Spinal cord (tissue), 10 donors: ENCODE measurements around the gene THBS4. TPM values are rescaled to one million over a fixed set of nuclear protein-coding genes. Genes with fewer than 3 reads are reported as not detected.

Experiments used
- DNase-seq, 6 donors: peaks; one replicate each; pipeline versions ENCODE4 v3.0.0 to v3.0.0-alpha.2; 2013 to 2015; ENCODE audit warnings: low spot score in 6 of 6, low read depth in 4 of 6
- H3K27ac ChIP-seq: one replicate; pipeline ENCODE4 v1.5.1; 2013; ENCODE audit warnings: low read depth, low read length, control low read depth
- H3K27me3 ChIP-seq: one replicate; pipeline ENCODE4 v1.6.1; 2013; ENCODE audit warnings: low read length; ENCODE audit not compliant: control insufficient read depth, insufficient read depth
- H3K36me3 ChIP-seq: one replicate; pipeline ENCODE4 v1.6.1; 2013; ENCODE audit warnings: low read length; ENCODE audit not compliant: control insufficient read depth, insufficient read depth
- H3K4me1 ChIP-seq: one replicate; pipeline ENCODE4 v1.6.1; 2013; ENCODE audit warnings: low read length; ENCODE audit not compliant: control insufficient read depth, insufficient read depth
- H3K4me3 ChIP-seq: one replicate; pipeline ENCODE4 v1.5.1; 2013; ENCODE audit warnings: low read depth, low read length, control low read depth
- H3K9me3 ChIP-seq: one replicate; pipeline ENCODE4 v1.6.1; 2013; ENCODE audit warnings: low read length; ENCODE audit not compliant: control insufficient read depth, insufficient read depth
- WGBS: methylation state at CpG from one replicate; pipeline ENCODE4 v1.1.5; 2013; ENCODE audit warnings: missing lambda C conversion rate; ENCODE audit not compliant: insufficient coverage; 5-methylcytosine and 5-hydroxymethylcytosine counted together
- polyA plus RNA-seq, 2 donors: library from polyadenylated mRNA; unstranded; fragments of 120-200 nt; gene quantifications; one replicate each; pipeline ENCODE4 v1.2.1, GENCODE V29; 2013; ENCODE audit not compliant: insufficient read length in 2 of 2
- total RNA-seq, 2 donors: library from RNA; depleted of rRNA in 1 of 2; stranded (reverse); fragments of 120-200 nt in 1 of 2; fragments of >200 nt in 1 of 2; gene quantifications; one replicate each; pipeline versions ENCODE4 v1.2.3 to v1.2.4, GENCODE V29; 2013 to 2014
- donor health status: healthy.

THBS4 gene
- total and polyA plus RNA-seq, 4 donors, result 20.3 to 30.1 (median 24.3) TPM

DNA sequence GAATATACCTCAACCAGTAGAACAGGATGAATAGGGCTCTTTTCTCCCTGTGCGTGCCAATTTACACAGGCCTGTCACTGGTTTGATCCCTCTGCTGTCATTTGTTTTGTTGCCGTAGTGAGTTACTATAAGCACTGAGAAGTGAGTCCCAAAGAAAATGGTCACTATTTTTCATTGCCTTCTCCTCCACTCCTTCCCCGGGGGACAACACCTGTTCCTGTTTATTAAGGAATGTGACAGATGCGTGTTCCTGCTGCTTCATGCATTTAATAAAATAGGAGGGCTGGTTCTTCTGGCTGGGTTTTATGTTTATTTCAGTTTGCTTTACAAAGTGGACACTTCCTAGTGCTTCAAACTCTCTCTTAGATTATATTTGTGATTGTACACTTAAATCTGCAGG is 6.4 kb downstream of the THBS4 start:
- H3K4me1 ChIP-seq, result peaks cover 4% of the 10 kb centered on the region
- no peaks in the 10 kb centered on the region for H3K36me3 ChIP-seq
- 60% methylated on average over 1 of the region's 4 CpGs for WGBS
- H3K4me3 ChIP-seq, result no peak overlapping the region
- peaks cover 2% of the 10 kb centered on the region for H3K27me3 ChIP-seq
- peak in 1 of 6 donors; percentile 19 for DNase-seq
- H3K27ac ChIP-seq, result no peak overlapping the region
- no peaks in the 10 kb centered on the region for H3K9me3 ChIP-seq

DNA sequence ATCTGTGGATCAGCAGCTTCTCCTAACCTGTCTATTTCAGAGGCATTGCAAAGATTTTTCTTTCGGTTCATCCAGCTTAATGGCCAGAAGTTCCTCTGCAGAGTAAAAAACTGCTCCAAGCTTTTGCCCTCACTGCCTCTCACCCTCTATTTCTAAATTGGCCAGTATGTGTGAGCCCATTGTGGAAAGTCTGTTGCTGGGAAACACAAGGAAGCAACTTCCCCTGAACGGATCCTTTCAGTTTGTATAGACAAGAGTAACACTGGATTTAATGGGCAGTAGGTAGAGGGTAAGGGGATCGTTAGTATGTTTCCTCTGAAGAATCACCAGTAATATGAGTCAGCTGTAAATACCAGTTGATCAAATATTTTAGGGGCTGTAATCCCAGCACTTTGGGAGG is 7.2 kb downstream of the THBS4 start:
- 38% methylated on average over 3 of the region's 3 CpGs for WGBS
- peaks cover 2% of the 10 kb centered on the region for H3K27me3 ChIP-seq
- H3K36me3 ChIP-seq, result no peaks in the 10 kb centered on the region
- H3K9me3 ChIP-seq, result no peaks in the 10 kb centered on the region
- peaks cover 4% of the 10 kb centered on the region for H3K4me1 ChIP-seq
- no peak overlapping the region for H3K4me3 ChIP-seq
- DNase-seq, result peak in 3 of 6 donors; percentile 17 to 64 (median 53)
- H3K27ac ChIP-seq, result peak overlapping the region; percentile 33

DNA sequence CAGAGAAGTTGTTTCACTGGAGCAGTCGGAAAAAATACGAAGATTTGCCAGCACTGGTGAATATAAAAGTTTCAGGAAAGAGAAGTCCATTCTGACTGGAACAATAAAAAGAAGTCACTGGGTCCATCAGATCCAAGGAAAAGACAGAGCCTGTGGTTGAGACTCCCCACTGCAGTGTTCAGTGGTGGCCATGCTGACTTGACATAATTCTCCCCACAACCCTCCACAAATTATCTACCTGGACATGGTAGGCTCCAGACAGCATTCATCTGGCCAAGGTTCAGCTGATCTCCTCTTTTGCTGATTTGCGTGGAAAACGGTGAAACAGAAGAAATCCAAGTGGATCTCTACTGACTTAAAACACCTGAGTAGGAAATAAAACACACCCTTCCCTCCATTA is 8.0 kb downstream of the THBS4 start:
- Histone ChIP-seq H3K36me3 (no peaks in the 10 kb centered on the region), H3K27ac (no peak overlapping the region), H3K9me3 (no peaks in the 10 kb centered on the region), H3K4me1 (peaks cover 4% of the 10 kb centered on the region), H3K27me3 (no peaks in the 10 kb centered on the region), H3K4me3 (no peak overlapping the region)
- WGBS, result 80% methylated on average over 4 of the region's 4 CpGs
- DNase-seq, result no peak

DNA sequence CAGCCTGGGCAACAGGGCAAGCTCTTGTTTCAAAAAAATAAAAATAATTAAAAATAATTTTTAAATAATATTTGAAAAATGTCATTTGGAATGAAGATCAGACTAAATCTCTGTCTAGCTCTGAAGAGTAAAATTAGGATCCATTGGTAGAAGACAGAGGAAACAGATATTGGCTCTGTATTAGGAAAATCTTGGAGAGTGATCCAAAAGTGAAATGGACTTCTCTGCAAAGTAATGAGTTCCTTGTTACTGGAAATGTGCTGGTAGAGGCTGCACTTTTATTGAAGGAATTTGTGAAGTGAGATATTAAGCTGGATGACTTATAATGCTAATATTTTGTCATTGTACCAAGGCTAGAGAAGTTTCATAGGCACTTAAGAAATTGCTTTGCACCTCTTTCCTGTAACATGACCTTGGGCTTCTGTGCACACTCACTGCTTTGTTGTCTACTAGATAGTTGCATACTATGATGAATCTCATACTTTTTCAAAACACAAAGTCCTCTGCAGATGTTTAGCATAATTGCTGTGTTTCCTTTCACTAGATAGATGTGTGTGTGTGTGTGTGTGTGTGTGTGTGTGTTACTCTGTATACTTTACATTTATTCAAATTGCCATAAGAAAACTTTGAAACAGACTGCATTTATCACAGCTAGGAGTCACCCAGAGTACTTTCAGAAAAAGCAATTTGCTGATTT is 13.1 kb downstream of the THBS4 start:
- no peaks in the 10 kb centered on the region for H3K36me3 ChIP-seq
- H3K27me3 ChIP-seq, result no peaks in the 10 kb centered on the region
- H3K4me1 ChIP-seq, result no peaks in the 10 kb centered on the region
- DNase-seq, result no peak
- no peak overlapping the region for H3K27ac ChIP-seq
- H3K9me3 ChIP-seq, result no peaks in the 10 kb centered on the region
- H3K4me3 ChIP-seq, result no peak overlapping the region

DNA sequence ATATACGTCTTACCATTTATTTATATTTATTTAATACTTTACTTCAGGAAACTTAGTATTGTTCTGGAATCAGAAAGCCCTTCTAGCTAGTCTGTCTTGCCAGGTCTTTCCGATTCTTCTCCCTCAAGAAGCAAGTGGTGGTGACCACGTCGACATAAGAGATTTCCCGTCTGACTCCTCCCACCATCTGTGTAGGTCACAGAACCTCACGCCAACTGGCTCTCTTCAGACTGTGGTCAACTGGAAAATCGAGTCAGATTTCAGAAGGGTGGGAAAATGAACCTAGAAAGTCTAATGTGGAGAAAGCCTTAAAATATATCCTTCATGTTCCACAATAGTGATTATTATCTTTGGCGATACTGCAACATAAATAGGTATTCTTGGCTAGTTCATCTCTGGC is 17.3 kb downstream of the THBS4 start:
- no peak overlapping the region for H3K4me3 ChIP-seq
- WGBS, result no CpG with 5 or more reads among the region's 8 CpGs
- H3K36me3 ChIP-seq, result no peaks in the 10 kb centered on the region
- H3K27ac ChIP-seq, result no peak overlapping the region
- no peaks in the 10 kb centered on the region for H3K27me3 ChIP-seq
- H3K9me3 ChIP-seq, result no peaks in the 10 kb centered on the region
- DNase-seq, result no peak
- no peaks in the 10 kb centered on the region for H3K4me1 ChIP-seq

DNA sequence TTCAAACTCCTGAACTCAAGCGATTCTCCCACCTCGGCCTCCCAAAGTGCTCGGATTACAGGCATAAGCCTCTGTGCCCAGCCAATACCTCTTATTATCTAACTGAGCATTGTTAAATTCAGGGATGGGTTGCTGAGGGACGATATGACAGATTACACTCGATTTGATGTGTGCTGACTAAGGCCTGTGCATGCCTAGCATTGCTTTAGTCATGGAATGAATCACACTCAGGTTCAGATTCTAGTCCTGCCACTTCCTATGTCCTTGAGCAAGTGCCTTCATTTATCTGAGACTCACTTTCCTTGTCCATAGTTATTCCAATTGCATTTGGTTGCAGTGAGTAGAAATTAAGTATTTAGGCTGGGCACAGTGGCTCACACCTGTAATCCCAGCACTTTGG is 19.5 kb downstream of the THBS4 start:
- H3K9me3 ChIP-seq, result no peaks in the 10 kb centered on the region
- peaks cover 6% of the 10 kb centered on the region for H3K36me3 ChIP-seq
- WGBS, result 83% methylated on average over 1 of the region's 5 CpGs
- H3K27ac ChIP-seq, result no peak overlapping the region
- no peaks in the 10 kb centered on the region for H3K4me1 ChIP-seq
- H3K27me3 ChIP-seq, result no peaks in the 10 kb centered on the region
- DNase-seq, result no peak
- H3K4me3 ChIP-seq, result no peak overlapping the region

DNA sequence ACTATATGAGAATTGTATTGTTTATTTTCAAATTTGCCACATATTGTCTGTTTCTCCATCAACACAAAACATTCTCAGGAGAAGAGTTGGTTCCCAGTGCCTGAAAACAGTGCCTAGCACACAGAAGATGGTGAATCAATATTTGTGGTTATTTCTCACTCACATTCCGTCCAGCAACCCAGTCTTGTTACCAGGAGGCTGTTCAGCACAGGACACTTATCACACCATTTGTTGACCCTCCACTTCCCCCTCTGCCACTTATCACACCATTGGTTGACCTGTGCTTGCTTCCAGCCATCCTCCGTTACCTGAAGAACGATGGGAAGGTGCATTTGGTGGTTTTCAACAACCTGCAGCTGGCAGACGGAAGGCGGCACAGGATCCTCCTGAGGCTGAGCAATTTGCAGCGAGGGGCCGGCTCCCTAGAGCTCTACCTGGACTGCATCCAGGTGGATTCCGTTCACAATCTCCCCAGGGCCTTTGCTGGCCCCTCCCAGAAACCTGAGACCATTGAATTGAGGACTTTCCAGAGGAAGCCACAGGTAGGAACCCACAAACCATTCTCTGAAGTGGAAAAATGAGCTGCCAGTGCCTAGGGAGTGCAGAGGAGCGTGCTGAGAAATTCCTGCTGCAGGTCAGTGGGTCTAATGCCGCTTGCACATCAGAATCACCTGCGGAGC is 20.5 kb downstream of the THBS4 start:
- 61% methylated on average over 11 of the region's 11 CpGs for WGBS

DNA sequence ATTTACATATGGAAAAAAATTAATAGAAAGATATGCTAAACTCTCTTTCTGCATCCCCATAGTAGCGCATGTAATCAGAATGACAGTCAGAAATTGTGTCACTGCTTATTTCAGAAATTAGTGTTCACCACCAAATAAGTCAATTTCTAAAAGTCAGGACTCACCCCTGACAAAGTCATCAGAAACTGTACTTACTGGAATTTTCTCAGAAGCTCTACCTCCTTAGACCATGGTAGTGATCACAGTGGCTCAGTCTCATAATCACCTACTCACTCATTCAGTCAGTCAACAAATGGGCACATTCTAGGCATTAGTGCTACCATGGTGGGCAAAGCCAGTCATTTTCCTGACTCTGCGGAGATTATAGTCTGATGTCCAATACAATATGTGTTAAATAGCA is 22.0 kb downstream of the THBS4 start:
- Histone ChIP-seq H3K9me3 (no peaks in the 10 kb centered on the region), H3K27me3 (no peaks in the 10 kb centered on the region), H3K27ac (no peak overlapping the region), H3K4me1 (no peaks in the 10 kb centered on the region), H3K36me3 (peaks cover 8% of the 10 kb centered on the region), H3K4me3 (no peak overlapping the region)
- DNase-seq, result no peak
- WGBS, result no CpG with 5 or more reads among the region's 2 CpGs

More for the DNA sequence above, 20.5 kb downstream of the THBS4 start:
- H3K36me3 ChIP-seq, result peaks cover 8% of the 10 kb centered on the region
- DNase-seq, result no peak
- no peak overlapping the region for H3K27ac ChIP-seq
- H3K4me3 ChIP-seq, result no peak overlapping the region
- H3K9me3 ChIP-seq, result no peaks in the 10 kb centered on the region
- no peaks in the 10 kb centered on the region for H3K4me1 ChIP-seq
- H3K27me3 ChIP-seq, result no peaks in the 10 kb centered on the region

DNA sequence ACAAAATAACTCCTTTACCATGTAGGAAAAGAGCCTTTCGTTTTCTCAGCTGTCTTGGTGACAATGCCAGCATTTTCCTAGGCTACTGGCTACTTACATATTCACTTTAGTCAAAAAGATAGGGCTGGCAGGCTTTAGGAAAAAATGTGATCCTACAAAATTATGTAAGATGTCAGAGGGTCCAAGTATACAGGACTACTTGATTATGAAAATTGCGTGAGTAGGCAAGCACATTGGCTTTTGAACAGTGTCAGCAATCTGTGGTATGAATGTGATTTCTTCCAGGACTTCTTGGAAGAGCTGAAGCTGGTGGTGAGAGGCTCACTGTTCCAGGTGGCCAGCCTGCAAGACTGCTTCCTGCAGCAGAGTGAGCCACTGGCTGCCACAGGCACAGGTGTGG is 22.8 kb downstream of the THBS4 start:
- peak in 1 of 6 donors; percentile 60 for DNase-seq
- H3K4me1 ChIP-seq, result no peaks in the 10 kb centered on the region

DNA sequence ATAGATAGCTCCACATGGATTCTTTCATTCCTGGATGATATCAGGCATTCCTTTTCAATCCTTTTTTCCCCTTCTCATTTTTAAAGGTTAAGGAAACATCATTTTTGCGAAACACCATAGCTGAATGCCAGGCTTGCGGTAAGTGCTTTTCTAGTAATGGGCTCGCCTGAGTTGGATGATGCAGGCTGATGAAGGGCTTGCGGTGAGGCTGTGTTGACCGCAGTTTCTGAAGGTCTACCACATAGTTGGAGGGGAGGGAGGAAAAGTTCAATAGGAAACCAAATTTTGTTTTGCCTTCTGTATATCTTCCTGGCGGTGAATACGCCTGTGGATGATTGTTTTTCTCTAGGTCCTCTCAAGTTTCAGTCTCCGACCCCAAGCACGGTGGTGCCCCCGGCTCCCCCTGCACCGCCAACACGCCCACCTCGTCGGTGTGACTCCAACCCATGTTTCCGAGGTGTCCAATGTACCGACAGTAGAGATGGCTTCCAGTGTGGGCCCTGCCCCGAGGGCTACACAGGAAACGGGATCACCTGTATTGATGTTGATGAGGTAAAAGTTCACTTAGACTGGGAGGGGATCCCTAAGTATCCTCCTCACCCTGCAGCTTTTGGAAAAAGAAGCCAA is 24.3 kb downstream of the THBS4 start:
- no peaks in the 10 kb centered on the region for H3K27me3 ChIP-seq
- no peak for DNase-seq
- H3K27ac ChIP-seq, result no peak overlapping the region
- no peaks in the 10 kb centered on the region for H3K4me1 ChIP-seq
- H3K9me3 ChIP-seq, result no peaks in the 10 kb centered on the region
- peaks cover 8% of the 10 kb centered on the region for H3K36me3 ChIP-seq
- 99% methylated on average over 16 of the region's 18 CpGs for WGBS
- H3K4me3 ChIP-seq, result no peak overlapping the region

More for the DNA sequence above, 22.8 kb downstream of the THBS4 start:
- 100% methylated on average over 1 of the region's 2 CpGs for WGBS
- Histone ChIP-seq H3K36me3 (peaks cover 8% of the 10 kb centered on the region), H3K27ac (no peak overlapping the region), H3K9me3 (no peaks in the 10 kb centered on the region), H3K27me3 (no peaks in the 10 kb centered on the region), H3K4me3 (no peak overlapping the region)
